Measurements from ENCODE around the gene INHA.

DNA sequence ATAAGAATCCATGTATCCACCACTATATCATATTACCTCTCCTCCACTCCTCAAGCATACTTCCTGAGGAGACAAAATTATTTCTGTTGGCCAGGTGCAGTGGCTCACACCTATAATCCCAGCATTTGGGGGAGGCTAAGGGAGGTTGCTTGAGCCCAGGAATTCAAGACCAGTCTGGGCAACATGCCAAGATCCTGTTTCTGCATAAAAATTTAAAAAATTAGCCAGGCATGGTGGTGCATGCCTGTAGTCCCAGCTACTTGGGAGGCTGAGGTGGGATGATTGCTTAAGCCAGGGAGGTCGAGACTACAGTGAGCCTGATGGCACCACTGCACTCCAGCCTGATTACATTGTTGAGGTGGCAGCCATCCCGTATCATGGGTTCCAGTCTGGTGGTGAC lies 9.2 kb downstream of the INHA start:
- TF ChIP-seq POLR2A (IDR thresholded peaks at IDR 0.05; ENCODE audit: low read length) = no peak
- TF ChIP-seq GATA1 (IDR thresholded peaks at IDR 0.05; ENCODE audit: low read depth, low read length) = no peak
